HG03378 (cell line): ENCODE data around the gene SLC28A3.
"Not testable (repeated sequence)": the region's sequence is repeated elsewhere in the genome, so short reads cannot be mapped to it uniquely, and the experiment has no call there.

Experiments used
- ATAC-seq: cut with Tn5 transposase; IDR thresholded peaks from one replicate; pipeline ENCODE4 v1.9.1; 2021; ENCODE audit warnings: mild to moderate bottlenecking, moderate library complexity; ENCODE audit not compliant: unreplicated experiment

The SLC28A3 gene

DNA sequence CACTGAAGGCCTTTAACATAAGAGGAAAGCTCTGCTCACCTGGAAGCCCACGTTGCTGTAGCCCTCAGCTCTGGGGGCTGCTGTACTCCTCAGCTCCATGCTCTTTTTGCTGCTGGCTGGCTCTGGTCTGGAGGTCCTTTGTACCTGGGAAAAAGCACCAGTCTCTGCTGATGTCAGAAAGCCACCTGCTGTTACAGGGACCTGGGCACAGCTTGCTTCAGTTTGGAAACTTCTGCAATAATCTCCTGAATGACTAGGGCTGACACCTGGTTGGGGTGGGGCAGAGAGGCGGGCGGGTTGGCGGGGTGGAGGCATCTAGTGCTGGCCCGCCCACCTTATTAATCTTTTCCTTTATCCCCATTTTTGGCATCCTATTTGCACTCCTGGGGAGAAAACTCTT, at the start of gene SLC28A3:
Gene SLC28A3, minus strand, starts transcription at position 224 of the 400 bp plus-strand sequence. Its CDS starts 125 bp downstream, at position 99.
- no peak for ATAC-seq

DNA sequence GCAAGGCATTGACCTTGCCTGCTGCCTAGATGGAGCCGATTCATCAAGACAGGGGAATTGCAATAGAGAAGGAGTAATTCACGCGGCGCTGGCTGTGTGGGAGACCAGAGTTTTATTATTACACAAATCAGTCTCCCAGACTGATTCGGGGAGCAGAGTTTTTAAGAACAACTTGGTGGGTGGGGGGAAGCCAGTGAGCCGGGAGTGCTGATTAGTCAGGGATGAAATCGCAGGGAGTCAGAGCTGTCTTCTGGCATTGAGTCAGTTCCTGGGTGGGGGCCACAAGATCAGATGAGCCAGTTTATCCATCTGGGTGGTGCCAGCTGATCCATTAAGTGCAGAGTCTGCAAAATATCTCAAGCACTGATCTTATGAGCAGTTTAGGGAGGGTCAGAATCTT, 49.7 kb upstream of the SLC28A3 start:
- not testable (repeated sequence) for ATAC-seq

GRCh38 chr9:84387821-84388220, 47.3 kb upstream of the SLC28A3 start:
- ATAC-seq: no peak

GRCh38 chr9:84386753-84387152, 46.2 kb upstream of the SLC28A3 start:
- ATAC-seq: no peak

DNA sequence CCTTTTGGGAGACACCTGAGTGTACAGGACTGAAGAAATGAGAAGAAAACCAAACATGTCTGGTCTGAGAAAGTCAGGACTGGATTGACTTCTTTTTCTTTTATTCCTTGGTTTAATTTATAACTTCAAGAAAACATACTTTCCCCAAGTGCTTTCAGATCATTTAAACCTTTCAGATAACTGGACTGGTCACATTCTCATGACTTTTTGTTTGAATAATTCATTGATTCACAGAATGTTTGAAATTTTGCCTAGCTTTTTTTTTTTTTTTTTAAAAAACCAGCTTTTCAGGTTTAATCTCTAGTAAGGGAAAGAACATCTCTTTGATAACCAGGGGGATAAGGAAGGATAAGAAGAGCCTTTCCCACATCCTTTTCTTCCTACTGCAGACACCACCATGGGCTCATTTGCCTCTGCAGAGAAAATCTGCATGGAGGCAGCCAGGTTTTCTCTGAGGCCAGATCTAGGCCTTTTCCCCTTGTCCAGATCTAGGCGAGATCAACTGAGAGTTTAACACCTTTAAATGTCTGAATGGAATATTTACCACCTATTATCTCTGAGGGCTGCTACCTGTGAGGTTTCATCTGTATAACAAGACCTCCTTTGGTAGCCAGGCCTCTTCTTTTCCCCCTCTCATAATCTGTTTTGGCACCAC, 45.0 kb upstream of the SLC28A3 start:
- no peak for ATAC-seq

DNA sequence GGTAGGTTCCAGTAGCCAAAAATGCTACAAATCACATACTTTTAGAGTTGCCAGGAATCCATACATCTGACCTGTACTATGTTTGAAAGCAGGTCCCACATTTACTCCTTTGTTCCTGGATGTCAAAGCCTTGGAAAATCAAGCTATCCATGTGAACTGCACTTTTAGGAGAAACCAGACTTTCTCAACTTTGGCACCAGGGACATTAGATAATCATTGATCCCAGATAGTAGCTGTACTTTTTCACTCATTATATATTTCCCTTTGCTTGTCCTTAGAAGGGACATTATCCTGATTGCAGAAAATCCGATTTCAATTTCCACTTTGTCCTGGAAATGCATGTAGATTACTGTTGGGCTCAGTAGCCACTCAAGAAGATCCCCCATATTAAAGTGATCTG, 44.1 kb upstream of the SLC28A3 start:
- no peak for ATAC-seq

DNA sequence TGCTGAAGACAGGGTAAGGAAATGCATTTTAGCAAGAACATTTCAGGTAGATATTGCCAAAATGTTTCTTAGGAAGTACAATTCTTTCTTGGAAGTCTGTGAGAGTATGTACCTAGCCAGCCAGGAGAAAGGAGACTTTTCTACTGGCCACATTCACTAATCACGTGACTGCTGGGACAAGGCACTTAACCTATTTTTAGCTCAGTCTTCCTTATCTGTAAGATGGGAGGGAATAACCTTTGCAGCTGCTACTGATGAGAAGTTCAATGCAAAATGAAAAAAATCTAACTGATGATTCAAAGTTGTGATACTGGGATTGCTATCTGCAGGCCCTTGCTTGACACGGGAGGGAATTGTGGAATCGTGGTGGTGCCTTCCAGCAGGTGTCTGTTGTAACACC, 42.6 kb upstream of the SLC28A3 start:
- no peak for ATAC-seq

DNA sequence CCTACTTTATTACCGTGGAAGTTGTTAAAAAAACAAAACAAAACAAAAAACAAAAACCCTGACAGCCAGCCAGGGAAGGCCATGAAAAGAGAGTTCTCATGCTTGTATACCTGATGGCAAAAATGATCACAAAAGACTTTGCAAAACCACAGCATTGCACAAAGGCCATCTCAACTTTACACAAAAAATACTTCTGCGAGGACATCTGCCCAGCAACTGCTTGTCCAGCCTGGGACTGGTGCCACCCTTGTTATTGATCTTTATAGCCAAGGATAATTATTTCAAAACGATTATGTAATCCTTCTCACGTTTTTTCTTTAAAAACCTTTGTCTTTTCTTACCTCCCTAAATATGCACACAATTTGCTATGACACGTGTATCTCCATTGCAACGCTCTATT, 42.2 kb upstream of the SLC28A3 start:
- ATAC-seq: no peak

DNA sequence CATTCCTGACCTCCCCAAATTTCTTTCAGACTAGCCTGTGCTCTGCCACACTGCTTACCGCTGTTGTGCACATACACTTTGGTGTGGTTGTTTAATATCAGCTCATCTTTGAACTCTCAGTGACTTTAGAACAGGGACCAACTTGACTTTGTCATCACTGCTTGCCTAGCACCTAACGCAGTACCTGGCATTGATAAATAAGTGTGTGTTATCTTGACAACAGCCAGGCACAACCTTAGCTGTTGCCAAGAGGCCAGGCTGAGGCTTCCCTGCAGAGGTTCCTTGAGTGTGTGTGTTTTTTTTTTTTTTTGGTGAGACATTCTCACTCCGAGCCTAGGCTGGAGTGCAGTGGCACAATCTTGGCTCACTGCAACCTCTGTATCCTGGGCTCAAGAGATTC, 41.0 kb upstream of the SLC28A3 start:
- no peak for ATAC-seq

GRCh38 chr9:84379740-84380139, 39.2 kb upstream of the SLC28A3 start:
- ATAC-seq: no peak

- no peak for ATAC-seq
Measured at GRCh38 chr9:84375954-84376353, 35.4 kb upstream of the SLC28A3 start.

DNA sequence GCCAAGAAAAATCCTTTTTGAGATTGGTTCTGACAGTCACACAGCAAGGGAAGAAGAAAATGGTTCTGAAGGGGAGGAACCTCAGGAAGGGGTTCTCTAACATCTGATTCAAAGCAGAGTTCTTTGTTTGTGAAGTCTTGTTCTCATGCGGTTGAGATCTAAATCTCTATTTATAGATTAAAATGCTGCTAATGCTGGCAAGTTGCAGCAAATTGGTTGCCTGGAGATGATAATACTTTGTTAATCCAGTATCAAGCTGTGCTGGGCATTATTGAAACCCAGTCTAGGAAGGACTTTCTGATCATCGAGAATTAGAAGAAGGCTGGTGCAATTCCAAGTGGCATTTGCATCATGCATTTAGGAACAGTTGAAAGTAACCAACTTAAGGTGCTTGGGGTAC, 34.0 kb upstream of the SLC28A3 start:
- ATAC-seq: no peak

DNA sequence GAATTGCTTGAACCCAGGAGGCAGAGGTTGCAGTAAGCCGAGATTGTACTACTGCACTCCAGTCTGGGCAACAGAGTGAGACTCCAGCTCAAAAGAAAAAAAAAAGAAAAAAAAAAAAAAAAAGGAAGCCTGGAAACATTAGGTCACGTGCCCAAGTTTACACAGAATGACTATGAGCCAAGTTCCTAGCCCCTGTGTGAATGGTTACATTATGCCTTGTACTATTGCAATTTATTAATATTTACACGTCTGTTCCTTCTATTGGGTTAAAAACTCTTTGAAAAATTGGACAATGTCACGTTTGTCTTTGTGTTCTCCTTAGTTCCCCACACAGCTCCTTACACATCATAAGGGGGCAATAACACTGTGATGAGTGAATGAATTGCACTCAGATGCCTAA, 33.5 kb upstream of the SLC28A3 start:
- no peak for ATAC-seq

GRCh38 chr9:84371737-84372136, 31.2 kb upstream of the SLC28A3 start:
- ATAC-seq: no peak

- ATAC-seq: no peak
Measured at GRCh38 chr9:84368601-84369000, 28.0 kb upstream of the SLC28A3 start.

- not testable (repeated sequence) for ATAC-seq
Measured at GRCh38 chr9:84367726-84368125, 27.2 kb upstream of the SLC28A3 start.

DNA sequence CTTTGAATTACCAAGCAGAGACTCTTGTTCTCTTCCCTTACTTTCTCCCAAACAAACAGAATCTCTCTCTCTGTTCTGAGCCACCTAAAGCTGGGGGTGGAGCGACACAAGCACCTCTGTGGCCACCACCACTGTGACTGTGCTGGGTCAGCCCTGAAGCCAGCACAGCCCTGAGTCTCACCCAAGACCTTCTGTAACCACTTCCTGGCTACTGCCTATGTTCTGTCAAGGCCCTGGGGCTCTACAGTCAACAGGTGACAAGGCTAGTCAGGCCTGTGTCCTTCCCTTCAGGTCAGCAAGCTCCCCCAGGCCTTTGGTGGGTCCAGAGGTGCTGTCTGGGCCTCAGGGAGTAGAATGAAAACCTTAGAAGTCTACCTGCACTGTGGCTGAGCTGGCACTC, 26.1 kb upstream of the SLC28A3 start:
- ATAC-seq: no peak

DNA sequence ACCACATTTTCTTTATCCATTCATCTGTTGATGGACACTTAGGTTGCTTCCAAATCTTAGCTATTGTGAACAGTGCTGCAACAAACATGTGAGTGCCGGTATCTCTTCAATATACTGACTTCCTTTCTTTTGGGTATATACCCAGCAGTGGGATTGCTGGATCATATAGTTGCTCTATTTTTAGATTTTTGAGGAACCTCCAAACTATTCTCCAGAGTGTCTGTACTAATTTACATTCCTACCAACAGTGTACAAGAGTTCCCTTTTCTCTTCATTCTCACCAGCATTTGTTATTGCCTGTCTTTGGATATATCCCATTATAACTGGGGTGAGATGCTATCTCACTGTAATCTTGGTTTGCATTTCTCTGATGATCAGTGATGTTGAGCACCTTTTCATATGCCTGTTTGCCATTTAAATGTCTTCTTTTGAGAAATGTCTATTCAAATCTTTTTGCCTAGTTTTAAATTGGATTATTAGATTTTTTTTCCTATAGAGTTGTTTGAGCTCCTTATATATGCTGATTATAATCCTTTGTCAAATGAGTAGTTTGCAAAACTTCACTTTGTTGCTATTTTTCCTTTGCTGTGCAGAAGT, 24.4 kb upstream of the SLC28A3 start:
- not testable (repeated sequence) for ATAC-seq

GRCh38 chr9:84361645-84362044, 21.1 kb upstream of the SLC28A3 start:
- no peak for ATAC-seq

DNA sequence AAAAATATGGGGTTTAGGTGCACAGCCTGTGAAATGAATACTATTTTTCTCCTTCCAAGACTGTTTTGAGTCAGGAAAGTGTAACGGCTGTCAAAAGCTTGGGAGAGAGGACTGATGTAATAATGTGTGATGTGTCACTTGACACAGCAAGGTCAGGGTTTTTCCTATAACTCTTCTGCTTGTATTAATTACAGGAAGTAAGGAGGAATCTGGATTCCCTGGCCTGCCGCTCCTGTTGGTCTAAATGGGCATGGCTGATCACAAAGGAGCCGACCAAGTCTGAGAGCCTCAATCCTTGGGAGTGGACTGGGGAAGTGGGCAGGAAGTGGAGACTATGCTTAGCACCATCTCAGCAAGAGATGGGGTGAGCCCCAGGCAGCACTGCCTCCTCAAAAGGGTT, 16.7 kb upstream of the SLC28A3 start:
- no peak for ATAC-seq

DNA sequence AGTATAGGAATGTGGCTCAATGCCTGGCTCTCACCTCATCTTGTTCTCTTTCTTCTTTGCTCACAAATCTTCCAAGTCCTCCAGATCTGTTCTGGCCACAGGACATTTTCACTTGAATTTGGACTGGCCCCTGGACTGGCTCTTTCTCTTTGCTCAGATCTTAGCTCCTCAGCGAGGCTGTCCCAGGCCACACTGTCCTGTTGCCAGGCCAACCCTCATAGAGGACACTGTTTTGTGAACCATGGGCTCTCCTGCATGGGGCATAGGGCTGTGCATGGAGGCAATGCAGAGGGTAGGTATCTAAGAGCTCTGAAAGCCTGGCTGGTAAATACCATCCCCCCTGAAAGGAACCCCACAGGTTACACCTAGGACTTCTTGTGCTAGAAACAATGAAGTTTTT, 13.5 kb upstream of the SLC28A3 start:
- ATAC-seq: no peak

DNA sequence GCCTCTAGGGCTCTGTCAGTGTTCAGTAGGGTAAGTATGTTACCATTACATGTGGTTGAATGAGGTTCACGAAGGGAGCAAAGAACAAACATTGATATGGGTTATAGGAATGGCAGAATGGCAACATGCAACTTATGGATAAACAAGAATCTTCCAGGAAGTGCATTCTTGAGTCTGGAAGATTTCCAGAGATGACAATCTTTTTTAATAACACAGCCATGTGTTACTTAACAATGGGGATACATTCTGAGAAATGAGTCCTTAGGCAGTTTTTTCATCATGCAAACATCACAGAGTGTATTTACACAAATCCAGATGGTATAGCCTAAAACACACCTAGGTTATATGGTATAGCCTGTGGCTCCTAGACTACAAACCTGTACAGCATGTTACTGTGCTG, 9.1 kb upstream of the SLC28A3 start:
- ATAC-seq: no peak

GRCh38 chr9:84343111-84343521, 2.6 kb upstream of the SLC28A3 start:
- no peak for ATAC-seq
